Progenitor cell of endocrine pancreas (in vitro differentiated cells): ENCODE measurements around the gene TSPYL2. TPM values are rescaled to one million over a fixed set of nuclear protein-coding genes. Genes with fewer than 3 reads are reported as not detected.

Source experiments
- DNase-seq: peaks from one replicate; pipeline ENCODE4 v3.0.0; 2021; ENCODE audit warnings: low spot score; ENCODE audit not compliant: unreplicated experiment
- H3K27ac Mint-ChIP-seq: 2 replicates; pipeline ENCODE4 v1.8.0; 2021; ENCODE audit warnings: mild to moderate bottlenecking, moderate library complexity, mixed read lengths
- H3K27me3 Mint-ChIP-seq: 2 replicates; pipeline ENCODE4 v1.8.0; 2021; ENCODE audit warnings: mixed read lengths
- H3K36me3 Mint-ChIP-seq: 2 replicates; pipeline ENCODE4 v1.8.0; 2022; ENCODE audit warnings: mixed read lengths; ENCODE audit not compliant: insufficient read depth
- H3K4me1 Mint-ChIP-seq: 2 replicates; pipeline ENCODE4 v1.8.0; 2021; ENCODE audit warnings: low read depth, mixed read lengths
- H3K4me3 Mint-ChIP-seq: 2 replicates; pipeline ENCODE4 v1.8.0; 2021; ENCODE audit warnings: low read depth, mild to moderate bottlenecking, moderate library complexity, mixed read lengths
- H3K9me3 Mint-ChIP-seq: 2 replicates; pipeline ENCODE4 v1.8.0; 2021; ENCODE audit warnings: low read depth, mixed read lengths
- CTCF ChIP-seq: fragments of 200-600 bp; sonication (generic); IDR thresholded peaks from one replicate; pipeline ENCODE4 v1.5.0; 2021; ENCODE audit warnings: antibody characterized with exemption, mild to moderate bottlenecking; ENCODE audit not compliant: unreplicated experiment
- total RNA-seq: library from RNA; stranded (reverse); gene quantifications from 2 replicates; pipeline ENCODE4 v1.2.1, GENCODE V29; 2021

TSPYL2 gene
- total RNA-seq, 1 donor from 2014 or later: 54.9 TPM

DNA sequence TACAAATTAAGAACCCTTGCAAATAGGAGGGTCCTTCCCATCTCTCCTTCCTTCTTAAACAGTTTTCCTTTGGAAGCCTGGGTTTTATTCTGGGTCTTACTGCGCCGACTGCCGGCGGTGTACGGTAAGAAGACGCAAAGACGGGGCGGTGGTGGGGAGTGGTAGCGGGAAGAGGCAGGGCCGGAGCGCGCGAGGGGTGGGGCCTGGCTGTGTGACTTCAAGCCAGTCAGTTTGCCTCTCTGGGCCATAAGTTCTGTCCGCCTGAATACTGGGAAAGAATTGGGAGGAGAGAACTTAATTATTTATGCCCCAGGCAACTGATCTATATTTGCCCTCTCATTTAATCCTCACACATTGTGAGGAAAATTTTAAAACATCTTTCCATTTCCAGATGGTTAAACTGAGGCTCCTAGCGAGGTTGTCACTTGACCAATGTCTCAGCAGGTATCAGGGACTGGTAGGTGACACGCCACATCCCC, 11.0 kb downstream of the TSPYL2 start:
- Mint-ChIP-seq H3K36me3 (peaks cover 3% of the 10 kb centered on the region), H3K4me1 (peaks cover 6% of the 10 kb centered on the region), H3K9me3 (peaks cover 2% of the 10 kb centered on the region), H3K4me3 (peak overlapping the region; percentile 86), H3K27me3 (no peaks in the 10 kb centered on the region), H3K27ac (peak overlapping the region; percentile 95)
- peak; percentile 57 for TF ChIP-seq CTCF
- DNase-seq: peak; percentile 48

GRCh38 chrX:53093748-53094581, 11.8 kb downstream of the TSPYL2 start, which contains the start of gene KANTR:
Gene KANTR (plus strand): TSS chrX:53094142. CDS start chrX:53124273, 30,131 bp downstream.
- Mint-ChIP-seq H3K4me3 (peak within 1 kb of the TSS; percentile 86), H3K27me3 (no peaks in the 10 kb centered on the region), H3K27ac (peak within 1 kb of the TSS; percentile 96), H3K36me3 (no peaks in the 10 kb centered on the region), H3K4me1 (no peaks in the 10 kb centered on the region), H3K9me3 (no peaks in the 10 kb centered on the region)
- peak; percentile 66 for DNase-seq
- no peak for TF ChIP-seq CTCF

GRCh38 chrX:53094582-53094905, 12.4 kb downstream of the TSPYL2 start:
- no peak for DNase-seq
- Mint-ChIP-seq H3K4me3 (peak overlapping the region; percentile 86), H3K36me3 (peaks cover 2% of the 10 kb centered on the region), H3K27me3 (no peaks in the 10 kb centered on the region), H3K9me3 (peaks cover 3% of the 10 kb centered on the region), H3K27ac (peak overlapping the region; percentile 96), H3K4me1 (no peaks in the 10 kb centered on the region)
- no peak for TF ChIP-seq CTCF

- H3K27me3 Mint-ChIP-seq: no peaks in the 10 kb centered on the region
- H3K36me3 Mint-ChIP-seq: peaks cover 3% of the 10 kb centered on the region
- no peak overlapping the region for H3K27ac Mint-ChIP-seq
- no peaks in the 10 kb centered on the region for H3K4me1 Mint-ChIP-seq
- no peak for TF ChIP-seq CTCF
- H3K9me3 Mint-ChIP-seq: peaks cover 4% of the 10 kb centered on the region
- no peak for DNase-seq
- no peak overlapping the region for H3K4me3 Mint-ChIP-seq
These were observed 13.6 kb downstream of the TSPYL2 start for GRCh38 chrX:53095796-53096195.

GRCh38 chrX:53114864-53115549, 32.8 kb downstream of the TSPYL2 start:
- no peak overlapping the region for H3K27ac Mint-ChIP-seq
- TF ChIP-seq CTCF: no peak
- DNase-seq: no peak
- H3K9me3 Mint-ChIP-seq: peaks cover 9% of the 10 kb centered on the region
- no peaks in the 10 kb centered on the region for H3K27me3 Mint-ChIP-seq
- peaks cover 7% of the 10 kb centered on the region for H3K36me3 Mint-ChIP-seq
- H3K4me3 Mint-ChIP-seq: no peak overlapping the region
- no peaks in the 10 kb centered on the region for H3K4me1 Mint-ChIP-seq
